Transverse colon (tissue), 4 donors: Measurements from ENCODE around the gene GAS2L1.

Experiments used
- EP300 ChIP-seq: sonication (generic); formaldehyde crosslinking; IDR thresholded peaks from one replicate; pipeline ENCODE4 v1.6.1; 2017; ENCODE audit warnings: antibody characterized with exemption, low read depth
- POLR2A ChIP-seq: fragments of 450-650 bp; IDR thresholded peaks from one replicate; pipeline ENCODE4 v1.6.1; 2016; ENCODE audit warnings: antibody characterized with exemption, mild to moderate bottlenecking, moderate library complexity
- POLR2AphosphoS5 ChIP-seq, 3 donors: sonication (generic); formaldehyde crosslinking; IDR thresholded peaks; one replicate each; pipeline ENCODE4 v1.6.1; 2016; ENCODE audit warnings: antibody characterized with exemption in 3 of 3
- TF ChIP-seq, protein P1 (sequence below), 5 experiments: fragments of 200-600 bp in 3 of 5; fragments of 450-650 bp in 2 of 5; sonication (generic) in 3 of 5; IDR thresholded peaks; 1 replicate in 2 of 5; 2 replicates in 3 of 5; pipeline ENCODE4 v1.5.1; 2016 to 2017; ENCODE audit warnings: antibody characterized with exemption in 5 of 5, inconsistent platforms in 3 of 5, mild to moderate bottlenecking in 2 of 5, moderate library complexity in 1 of 5

DNA sequence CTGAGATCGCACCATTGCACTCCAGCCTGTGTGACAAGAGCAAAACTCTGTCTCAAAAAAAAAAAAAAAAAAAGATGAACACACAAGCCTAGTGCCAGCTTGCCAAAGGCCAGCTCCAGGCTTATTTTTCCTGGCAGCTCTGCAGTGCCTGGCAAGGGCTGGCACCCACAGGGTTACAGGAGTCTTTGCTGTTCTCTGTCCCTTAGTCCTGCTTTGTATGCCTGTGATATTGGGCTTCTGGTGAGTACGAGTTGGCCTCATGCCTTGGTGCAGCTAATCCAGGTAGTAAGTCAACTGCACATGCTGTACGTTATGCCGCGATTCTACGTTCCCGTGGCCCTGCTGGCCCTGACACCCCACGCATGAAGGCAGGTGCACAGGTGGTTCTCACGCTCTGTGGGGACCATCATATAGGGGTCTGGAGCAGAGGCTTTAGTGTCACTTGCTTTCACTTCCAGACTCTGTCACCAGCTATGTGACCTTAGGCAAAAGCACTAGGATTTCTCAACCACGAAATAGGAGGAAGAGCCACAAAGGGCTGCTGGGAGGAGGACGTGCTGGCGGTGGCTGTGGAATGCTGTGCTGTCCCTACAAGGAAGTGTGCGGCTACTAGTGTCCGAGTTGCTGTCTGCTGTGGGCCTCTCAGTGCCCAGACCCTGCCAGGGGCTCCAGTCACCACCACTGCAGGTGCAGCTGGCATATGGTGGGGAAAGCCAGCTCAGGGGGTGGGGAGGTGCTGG, 30.5 kb downstream of the GAS2L1 start:
- TF ChIP-seq POLR2A: no peak
- TF ChIP-seq, protein P1, sequence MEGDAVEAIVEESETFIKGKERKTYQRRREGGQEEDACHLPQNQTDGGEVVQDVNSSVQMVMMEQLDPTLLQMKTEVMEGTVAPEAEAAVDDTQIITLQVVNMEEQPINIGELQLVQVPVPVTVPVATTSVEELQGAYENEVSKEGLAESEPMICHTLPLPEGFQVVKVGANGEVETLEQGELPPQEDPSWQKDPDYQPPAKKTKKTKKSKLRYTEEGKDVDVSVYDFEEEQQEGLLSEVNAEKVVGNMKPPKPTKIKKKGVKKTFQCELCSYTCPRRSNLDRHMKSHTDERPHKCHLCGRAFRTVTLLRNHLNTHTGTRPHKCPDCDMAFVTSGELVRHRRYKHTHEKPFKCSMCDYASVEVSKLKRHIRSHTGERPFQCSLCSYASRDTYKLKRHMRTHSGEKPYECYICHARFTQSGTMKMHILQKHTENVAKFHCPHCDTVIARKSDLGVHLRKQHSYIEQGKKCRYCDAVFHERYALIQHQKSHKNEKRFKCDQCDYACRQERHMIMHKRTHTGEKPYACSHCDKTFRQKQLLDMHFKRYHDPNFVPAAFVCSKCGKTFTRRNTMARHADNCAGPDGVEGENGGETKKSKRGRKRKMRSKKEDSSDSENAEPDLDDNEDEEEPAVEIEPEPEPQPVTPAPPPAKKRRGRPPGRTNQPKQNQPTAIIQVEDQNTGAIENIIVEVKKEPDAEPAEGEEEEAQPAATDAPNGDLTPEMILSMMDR (IDR thresholded peaks at IDR 0.05): no peak
- no peak for TF ChIP-seq POLR2AphosphoS5 (IDR thresholded peaks at IDR 0.05)
- TF ChIP-seq EP300: no peak
